LHCN-M2 (cell line): ENCODE results near the gene TRPM8. TPM values are rescaled to one million over a fixed set of nuclear protein-coding genes. Genes with fewer than 3 reads are reported as not detected.
A peak's percentile ranks its signal among the peaks of the same experiment; 100 is the strongest.

ENCODE experiments used
- DNase-seq: peaks from one replicate; pipeline ENCODE4 v3.0.0-alpha.2; 2012; ENCODE audit warnings: low read depth
- total RNA-seq: library from RNA; depleted of rRNA; stranded (reverse); fragments of >200 nt; gene quantifications from 2 replicates; pipeline ENCODE4 v1.2.3, GENCODE V29; 2014; rRNA removed

Gene TRPM8
- total RNA-seq, 1 experiment from 2014 or later, result 0.80 TPM

DNA sequence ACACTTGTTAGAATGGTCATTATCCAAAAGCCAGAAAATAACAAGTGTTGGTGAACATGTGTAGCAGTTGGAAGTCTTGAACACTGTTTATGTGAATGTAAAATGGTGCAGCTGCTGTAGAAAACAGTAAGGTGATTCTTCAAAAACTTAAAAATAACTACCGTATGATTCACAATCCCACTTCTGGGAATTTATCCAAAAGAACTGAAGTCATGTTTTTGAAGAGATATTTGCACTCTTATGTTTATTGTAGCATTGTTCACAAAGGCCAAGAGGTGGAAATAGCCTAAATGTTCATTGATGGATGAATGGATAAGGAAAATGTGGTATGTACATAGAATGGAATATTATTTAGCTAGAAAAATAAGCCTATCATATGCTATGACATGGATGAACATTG lies 127.0 kb downstream of the TRPM8 start:
- DNase-seq, result peak; percentile 92

DNA sequence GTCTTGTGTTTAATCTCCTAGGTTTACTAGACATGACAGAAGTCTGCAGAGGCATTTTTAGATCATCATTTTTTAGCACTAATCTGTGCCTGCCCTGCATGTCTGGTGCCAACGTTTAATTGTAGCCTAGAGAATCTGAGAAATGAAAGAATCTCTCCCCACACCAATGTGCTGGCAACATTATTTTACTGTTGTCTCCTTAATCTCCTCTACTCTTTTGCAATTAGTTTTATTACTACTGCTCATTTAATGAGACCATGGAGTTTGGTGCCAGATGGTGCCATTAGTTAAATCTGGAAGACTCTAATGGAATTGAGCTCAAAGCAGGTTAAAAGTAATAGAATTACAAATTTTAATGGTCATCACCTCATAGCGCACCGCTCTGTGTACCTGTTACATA lies 129.3 kb downstream of the TRPM8 start:
- DNase-seq, result no peak

DNA sequence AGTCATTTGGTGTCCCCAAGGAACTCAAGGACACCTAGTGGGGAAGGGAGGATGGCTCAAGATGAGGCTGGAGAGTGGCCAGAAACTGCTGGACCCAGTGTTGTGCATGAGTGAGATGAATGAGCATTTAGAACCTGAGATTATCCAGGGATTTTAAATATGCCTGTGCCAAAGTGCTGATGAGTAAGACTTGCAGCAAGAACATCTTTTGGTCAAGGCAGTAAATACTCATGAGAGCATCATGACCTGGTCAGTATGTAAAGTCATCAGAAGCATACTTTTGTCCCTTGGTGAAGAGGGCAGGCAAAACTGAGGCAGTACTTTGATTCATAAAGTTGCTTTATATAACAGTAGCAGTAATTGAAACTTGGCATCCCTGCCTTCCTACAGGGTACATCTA lies 130.2 kb downstream of the TRPM8 start:
- DNase-seq, result peak; percentile 44

DNA sequence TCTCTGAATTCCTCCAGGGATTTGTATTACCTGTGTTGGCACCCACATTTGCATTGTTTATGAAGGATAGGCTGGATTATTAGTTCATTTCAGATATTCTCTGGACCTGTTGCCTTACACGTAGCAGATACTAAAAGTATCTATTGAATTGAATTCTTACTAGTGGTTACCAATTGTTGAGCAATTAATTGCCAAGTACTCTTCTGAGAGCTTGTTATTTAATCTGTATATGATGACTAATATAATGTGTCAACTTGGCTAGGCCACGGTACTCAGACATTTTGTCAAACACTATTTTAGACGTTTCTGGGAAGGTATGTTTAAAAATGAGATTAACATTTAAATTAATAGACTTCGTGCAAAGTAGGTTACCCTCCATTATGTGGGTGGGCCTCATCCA lies 130.9 kb downstream of the TRPM8 start:
- DNase-seq, result no peak

DNA sequence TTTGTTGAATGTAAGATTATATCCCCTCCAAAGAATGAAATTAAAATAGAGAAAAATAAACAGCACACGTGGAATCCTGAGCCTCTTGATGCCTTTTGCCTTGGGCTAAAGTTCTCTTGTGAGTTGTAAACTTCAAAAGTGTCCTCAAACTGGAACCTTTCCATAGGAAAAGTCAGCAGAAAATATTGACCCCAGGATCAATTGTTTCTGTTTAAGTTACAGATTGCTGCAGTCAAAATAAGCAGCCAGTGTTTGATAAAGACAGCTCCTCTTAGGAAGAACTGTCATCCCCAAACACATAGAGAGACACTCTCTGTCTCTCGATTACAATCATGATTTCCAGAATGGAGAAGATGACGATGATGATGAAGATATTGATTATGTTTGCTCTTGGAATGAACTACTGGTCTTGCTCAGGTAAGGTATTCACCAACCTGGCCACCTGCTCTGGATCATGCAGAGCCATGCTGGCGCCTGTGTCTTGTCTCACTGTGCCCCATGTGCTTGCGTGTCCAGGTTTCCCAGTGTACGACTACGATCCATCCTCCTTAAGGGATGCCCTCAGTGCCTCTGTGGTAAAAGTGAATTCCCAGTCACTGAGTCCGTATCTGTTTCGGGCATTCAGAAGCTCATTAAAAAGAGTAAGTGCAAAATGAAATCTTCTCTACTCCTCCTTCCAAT lies 133.4 kb downstream of the TRPM8 start, which contains the start of gene SPP2:
SPP2 (plus strand) TSS at position 248 of the 681 bp plus-strand sequence; CDS start at position 333, 85 bp downstream.
- no peak for DNase-seq

DNA sequence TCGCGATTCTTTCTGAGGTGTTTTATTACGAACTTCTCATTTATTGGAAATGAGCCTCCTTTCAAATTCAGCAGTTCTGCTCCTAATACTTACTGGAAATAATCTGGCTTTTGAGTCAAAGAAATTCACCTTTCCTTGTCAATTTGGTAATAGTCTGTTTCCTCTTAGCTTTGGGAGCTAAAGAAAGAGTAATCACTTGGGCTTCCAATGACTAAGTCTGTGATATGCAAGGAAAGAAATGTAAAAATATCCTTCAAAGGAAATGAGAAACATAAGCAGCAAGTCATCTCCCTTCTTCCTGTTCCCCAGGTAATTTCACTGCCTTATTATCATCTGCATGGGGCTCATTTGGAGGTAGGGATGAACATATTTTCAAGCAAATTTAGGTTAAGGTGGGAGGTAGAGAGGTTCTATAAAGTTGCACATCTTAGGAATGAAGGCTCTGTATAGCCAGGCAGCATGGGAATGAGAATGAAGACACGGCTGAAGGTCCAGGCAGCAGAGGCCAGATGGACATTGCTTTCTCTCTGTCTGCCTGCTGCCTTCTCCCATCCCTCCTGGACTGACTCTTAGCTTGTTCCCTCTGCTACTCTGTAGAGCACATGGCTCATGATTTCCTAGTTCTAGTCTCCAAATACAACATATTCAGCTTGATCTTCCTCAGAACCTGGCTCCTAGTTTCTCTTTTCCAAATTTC lies 134.3 kb downstream of the TRPM8 start:
- DNase-seq, result no peak

DNA sequence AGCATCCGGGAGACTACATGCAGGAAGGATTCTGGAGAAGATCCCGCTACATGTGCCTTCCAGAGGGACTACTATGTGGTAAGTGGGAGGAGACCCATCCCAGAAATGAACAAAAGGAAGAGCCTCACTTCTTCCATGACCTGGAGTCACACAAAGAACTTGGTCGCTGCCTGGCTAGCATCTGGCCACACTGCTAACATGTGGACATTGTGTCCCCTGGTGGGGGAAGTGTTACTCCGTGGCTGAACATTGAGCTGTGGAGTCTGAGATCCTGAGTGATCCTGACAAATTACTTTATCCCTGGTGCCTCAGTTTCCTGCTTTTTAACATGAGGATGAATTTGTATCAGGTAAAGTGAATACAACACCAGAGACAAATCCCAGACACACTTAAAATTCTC lies 141.7 kb downstream of the TRPM8 start:
- DNase-seq, result no peak

DNA sequence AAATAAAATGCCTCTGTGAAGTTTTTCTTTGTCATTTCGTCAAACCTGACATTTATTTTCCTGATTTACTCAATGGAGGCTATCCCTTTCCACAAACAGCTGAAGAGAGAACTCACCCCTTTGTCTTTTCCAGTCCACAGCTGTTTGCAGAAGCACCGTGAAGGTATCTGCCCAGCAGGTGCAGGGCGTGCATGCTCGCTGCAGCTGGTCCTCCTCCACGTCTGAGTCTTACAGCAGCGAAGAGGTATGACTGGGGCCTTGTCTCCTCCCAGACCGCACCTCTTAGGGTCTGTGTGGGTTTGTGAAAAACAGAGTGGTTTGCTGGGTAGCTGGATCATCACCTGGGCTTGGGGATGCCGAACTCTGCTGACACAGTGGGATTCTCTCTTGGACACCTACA lies 143.1 kb downstream of the TRPM8 start:
- DNase-seq, result no peak

DNA sequence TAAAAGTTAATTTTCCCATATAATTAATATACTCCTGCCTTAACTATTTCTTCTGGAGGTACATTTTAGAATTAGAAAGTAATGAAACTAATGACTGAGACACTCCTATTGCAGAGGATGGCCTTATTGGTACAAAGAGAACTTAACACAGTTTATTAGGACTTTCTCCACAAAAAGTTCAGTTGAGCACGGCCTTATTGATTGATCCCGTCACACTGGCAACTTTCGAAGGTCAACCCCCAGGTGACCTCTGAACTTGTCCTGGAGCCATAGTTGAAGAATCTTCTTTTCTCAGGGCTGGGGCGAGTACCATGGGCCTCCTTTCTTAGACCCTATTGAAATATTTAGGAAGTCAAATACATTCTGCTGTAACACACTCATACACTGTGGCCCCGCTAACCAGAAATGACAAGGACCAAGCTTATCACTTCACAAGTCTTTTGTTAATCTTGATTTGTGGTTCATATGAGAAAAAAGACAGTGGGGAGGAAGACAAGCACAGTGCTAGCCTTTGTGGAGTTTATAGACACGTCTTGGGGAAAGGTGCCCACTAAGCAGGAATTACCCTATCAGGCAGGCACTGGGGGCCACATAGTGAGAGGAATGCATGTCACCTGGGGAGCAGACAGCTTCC lies 144.6 kb downstream of the TRPM8 start:
- DNase-seq, result no peak

DNA sequence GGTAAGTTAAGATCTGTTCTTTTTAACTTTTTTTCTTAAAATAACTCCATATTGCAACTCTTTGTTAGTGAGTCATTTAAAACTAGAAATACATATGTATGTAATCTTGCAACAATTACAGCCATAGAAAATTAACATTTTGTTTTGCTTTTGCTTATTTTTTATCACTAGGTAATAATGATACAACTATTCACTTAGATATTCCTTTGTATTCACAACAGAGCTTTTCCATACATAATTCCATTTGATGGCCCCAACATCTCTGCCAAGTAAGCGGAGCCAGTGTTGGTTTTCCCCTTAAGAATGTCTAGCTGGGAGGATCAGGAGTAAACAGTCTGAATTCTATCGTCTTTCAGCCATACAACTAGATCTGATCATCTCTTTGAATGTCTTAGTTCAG lies 149.4 kb downstream of the TRPM8 start:
- no peak for DNase-seq

Other genes with a start within 250 kb of the TRPM8 start
- gene UGT1A9, start 245.5 kb upstream of the TRPM8 start, total RNA-seq, result not detected in 2 replicates
- not detected in 2 replicates for gene UGT1A7, start 235.5 kb upstream of the TRPM8 start, total RNA-seq
- not detected in 2 replicates for gene UGT1A6, start 224.5 kb upstream of the TRPM8 start, total RNA-seq
- gene UGT1A5, start 204.5 kb upstream of the TRPM8 start, total RNA-seq, result not detected in 2 replicates
- not detected in 2 replicates for gene UGT1A4, start 198.6 kb upstream of the TRPM8 start, total RNA-seq
- not detected in 2 replicates for gene UGT1A3, start 188.3 kb upstream of the TRPM8 start, total RNA-seq
- not detected in 2 replicates for gene UGT1A1, start 157.1 kb upstream of the TRPM8 start, total RNA-seq
- not detected in 2 replicates for gene MROH2A, start 139.0 kb upstream of the TRPM8 start, total RNA-seq
- gene HJURP, start 62.8 kb upstream of the TRPM8 start, total RNA-seq, result 123 and 124 TPM in 2 replicates
- not detected in 2 replicates for gene SPP2, start 133.3 kb downstream of the TRPM8 start, total RNA-seq